T-cell (primary cell): ENCODE results near the gene GRIN3B. TPM values are rescaled to one million over a fixed set of nuclear protein-coding genes. Genes with fewer than 3 reads are reported as not detected.

Experiments used
- ATAC-seq, 4 experiments: fragments of 200-7000 bp in 3 of 4; fragments of 150-1000 bp in 1 of 4; cut with Tn5 transposase; replicated peaks in 1 of 4; 1 replicate in 3 of 4; 2 replicates in 1 of 4; pipeline ENCODE4 v1.10.0; 2021; ENCODE audit warnings: moderate library complexity in 3 of 4, mild to moderate bottlenecking in 2 of 4, moderate number of reproducible peaks in 1 of 4
- CTCF ChIA-PET, 2 donors: fragments of 300-600 bp; sonication (Branson Sonifier 250); formaldehyde crosslinking; loops; one replicate each; lab custom pipeline; 2022; ENCODE audit warnings: antibody characterized with exemption in 2 of 2; lab: Charles Lee
- POLR2A ChIA-PET, 2 donors: fragments of 300-600 bp; sonication (Branson Sonifier 250); formaldehyde crosslinking; loops; one replicate each; lab custom pipeline; 2022; ENCODE audit warnings: antibody characterized with exemption in 2 of 2; lab: Charles Lee
- DNase-seq, 35 experiments: peaks; one replicate each; pipeline versions ENCODE4 v3.0.0 to v3.0.0-alpha.2; 2013 to 2023
- H3K27ac ChIP-seq: one replicate; pipeline ENCODE4 v1.5.1; 2013; ENCODE audit warnings: low read length
- H3K27me3 ChIP-seq, 2 experiments: replicated peaks in 1 of 2; 1 replicate in 1 of 2; 2 replicates in 1 of 2; pipeline versions ENCODE4 v1.6.1 to v1.7.0; 2013; ENCODE audit warnings: low read length in 1 of 2, mixed read lengths in 1 of 2; ENCODE audit not compliant: control insufficient read depth in 2 of 2, insufficient read depth in 2 of 2; ENCODE audit errors: extremely low read depth in 1 of 2
- H3K36me3 ChIP-seq, 2 donors: 1 replicate in 1 of 2; 2 replicates in 1 of 2; pipeline versions ENCODE4 v1.6.1 to v1.7.0; 2013; ENCODE audit warnings: low read length in 1 of 2; ENCODE audit not compliant: control insufficient read depth in 2 of 2, insufficient read depth in 1 of 2; ENCODE audit errors: extremely low read depth in 1 of 2
- H3K4me1 ChIP-seq, 2 experiments: 1 replicate in 1 of 2; 2 replicates in 1 of 2; pipeline versions ENCODE4 v1.6.1 to v1.7.0; 2013; ENCODE audit warnings: low read length in 2 of 2, mixed read lengths in 1 of 2; ENCODE audit not compliant: insufficient read depth in 2 of 2, control insufficient read depth in 1 of 2; ENCODE audit errors: extremely low read depth in 1 of 2
- H3K4me3 ChIP-seq, 2 donors: 1 replicate in 1 of 2; 2 replicates in 1 of 2; pipeline versions ENCODE4 v1.5.1 to v1.7.0; 2013; ENCODE audit warnings: mild to moderate bottlenecking in 2 of 2, low read length in 1 of 2, moderate library complexity in 1 of 2; ENCODE audit not compliant: control insufficient read depth in 1 of 2; ENCODE audit errors: extremely low read depth in 1 of 2
- H3K9me3 ChIP-seq: 2 replicates; pipeline ENCODE4 v1.7.0; 2013
- H3K27ac Mint-ChIP-seq, 2 donors: one replicate each; pipeline ENCODE4 v1.8.0; 2020 to 2021; ENCODE audit warnings: mild to moderate bottlenecking in 2 of 2, mixed read lengths in 2 of 2
- H3K27me3 Mint-ChIP-seq, 2 donors: one replicate each; pipeline ENCODE4 v1.8.0; 2021 to 2022; ENCODE audit warnings: mixed read lengths in 2 of 2
- H3K36me3 Mint-ChIP-seq: one replicate; pipeline ENCODE4 v1.8.0; 2021; ENCODE audit warnings: mixed read lengths
- H3K4me1 Mint-ChIP-seq, 3 donors: one replicate each; pipeline ENCODE4 v1.8.0; 2020 to 2022; ENCODE audit warnings: mixed read lengths in 3 of 3, mild to moderate bottlenecking in 1 of 3
- H3K4me3 Mint-ChIP-seq, 3 donors: one replicate each; pipeline ENCODE4 v1.8.0; 2020 to 2022; ENCODE audit warnings: mild to moderate bottlenecking in 3 of 3, mixed read lengths in 3 of 3, moderate library complexity in 3 of 3
- H3K9me3 Mint-ChIP-seq, 3 donors: one replicate each; pipeline ENCODE4 v1.8.0; 2020 to 2022; ENCODE audit warnings: mixed read lengths in 3 of 3
- WGBS: methylation state at CpG from one replicate; pipeline ENCODE4 v1.1.5; 2013; ENCODE audit warnings: missing lambda C conversion rate; ENCODE audit not compliant: insufficient coverage; 5-methylcytosine and 5-hydroxymethylcytosine counted together
- total RNA-seq, 35 experiments: library from RNA in 6 of 35; stranded (reverse) in 6 of 35; fragments of 120-200 nt in 1 of 35; gene quantifications; one replicate each; pipeline versions ENCODE4 v1.2.1 to v1.2.4 and lab custom pipeline; 2013 to 2026

The GRIN3B gene
- total RNA-seq, 5 donors from 2014 or later (not counting 1 experiment from before 2014, with no cell fraction given): 0.07 to 0.44 (median 0.09) TPM; not detected in 2

DNA sequence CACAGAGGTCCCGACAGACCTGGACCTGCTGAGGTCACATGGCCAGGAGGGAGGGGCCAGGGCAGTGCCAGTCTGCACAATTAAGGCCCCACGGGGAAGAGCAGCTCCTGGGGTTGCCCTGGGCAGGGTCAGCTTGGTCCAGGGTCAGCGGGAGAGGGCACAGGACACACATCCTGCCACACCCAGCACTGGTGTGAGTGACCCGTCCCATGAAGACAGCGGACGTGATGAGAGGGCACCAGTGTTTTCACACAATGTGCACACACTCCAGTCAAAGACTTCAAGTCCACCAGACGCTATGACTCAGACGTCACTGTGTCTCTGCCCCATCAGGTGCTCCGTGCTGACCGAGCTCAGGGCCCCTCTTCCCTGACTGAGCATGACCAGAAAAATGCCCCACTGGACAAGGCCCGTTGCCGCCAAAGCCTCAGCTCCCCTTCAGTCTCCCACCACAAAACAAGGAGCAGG, 16.5 kb downstream of the GRIN3B start:
- Mint-ChIP-seq H3K36me3 (no peaks in the 10 kb centered on the region), H3K9me3 (no peaks in the 10 kb centered on the region), H3K27ac (peak overlapping the region in 1 of 2 donors; percentile 52), H3K27me3 (peaks cover 0 to 2% of the 10 kb centered on the region in 2 donors), H3K4me3 (peak overlapping the region; percentile 13 to 90 (median 31)), H3K4me1 (peaks cover 31 to 54% (median 47%) of the 10 kb centered on the region in 3 donors)
- POLR2A ChIA-PET: interaction anchor here (0.6 to 1.0 kb wide), 2 partner anchors 15 to 211 kb away, joined by 3 to 9 read pairs; no protein-coding TSS in a partner anchor
- Histone ChIP-seq H3K27ac (no peak overlapping the region), H3K4me3 (no peak overlapping the region), H3K9me3 (no peaks in the 10 kb centered on the region), H3K4me1 (peaks cover 10 to 73% of the 10 kb centered on the region in 2 experiments), H3K27me3 (no peaks in the 10 kb centered on the region), H3K36me3 (peaks cover 6 to 32% of the 10 kb centered on the region in 2 donors)
- ATAC-seq: no peak
- WGBS: 80% methylated on average over 12 of the region's 12 CpGs
- CTCF ChIA-PET: interaction anchor here in 1 of 2 donors (0.6 kb wide), 1 partner anchor 14 kb away, joined by 3 read pairs; no protein-coding TSS in a partner anchor
- DNase-seq: no peak

DNA sequence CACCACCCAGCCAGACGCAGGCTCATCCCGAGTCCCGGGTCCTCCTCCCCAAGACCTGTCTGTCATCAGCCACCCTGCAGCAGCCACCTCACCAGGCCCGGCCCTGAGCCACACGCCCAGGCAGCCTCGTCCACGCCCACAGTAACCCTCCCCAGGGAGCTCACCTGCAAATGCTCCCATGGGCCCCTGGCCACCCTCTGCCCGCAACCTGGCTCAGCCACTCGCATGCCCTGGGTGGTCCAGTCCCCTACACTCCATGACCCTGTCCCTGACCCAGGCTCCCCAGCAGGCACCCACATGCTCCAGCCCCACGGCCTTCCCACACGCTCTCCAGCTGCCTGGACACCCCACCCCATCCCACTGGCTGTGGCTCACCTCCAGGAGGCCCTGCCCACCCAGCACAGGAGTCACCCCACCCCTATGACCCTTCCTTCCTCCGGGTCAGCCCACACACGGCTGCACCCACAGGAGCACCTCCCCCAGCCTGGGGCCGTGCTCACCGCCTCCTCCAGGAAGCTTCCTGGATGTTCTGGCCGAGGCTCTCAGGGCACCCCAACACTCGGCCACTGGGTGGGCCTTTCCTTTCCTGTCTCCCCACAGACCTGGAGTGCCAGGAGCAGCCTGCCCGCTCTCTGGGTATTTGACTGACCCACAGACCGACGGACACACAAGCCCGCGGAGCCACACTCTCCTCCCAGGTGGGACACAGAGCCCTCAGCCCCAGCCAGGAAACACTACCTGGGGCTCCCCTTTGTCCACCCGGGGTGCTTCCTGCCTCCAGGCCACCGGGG, 17.1 kb downstream of the GRIN3B start:
- Mint-ChIP-seq H3K9me3 (no peaks in the 10 kb centered on the region), H3K27ac (peak overlapping the region in 1 of 2 donors; percentile 52), H3K27me3 (peaks cover 0 to 2% of the 10 kb centered on the region in 2 donors), H3K36me3 (no peaks in the 10 kb centered on the region), H3K4me3 (peak overlapping the region; percentile 13 to 90 (median 31)), H3K4me1 (peaks cover 34 to 56% (median 49%) of the 10 kb centered on the region in 3 donors)
- no peak overlapping the region for H3K27ac ChIP-seq
- H3K27me3 ChIP-seq: no peaks in the 10 kb centered on the region
- H3K36me3 ChIP-seq: peaks cover 6 to 27% of the 10 kb centered on the region in 2 donors
- WGBS: 74% methylated on average over 23 of the region's 24 CpGs
- H3K4me1 ChIP-seq: peaks cover 10 to 80% of the 10 kb centered on the region in 2 experiments
- no peaks in the 10 kb centered on the region for H3K9me3 ChIP-seq
- ATAC-seq (no peak), DNase-seq (no peak)
- no peak overlapping the region for H3K4me3 ChIP-seq
- CTCF ChIA-PET: interaction anchor here in 1 of 2 donors (0.6 kb wide), 1 partner anchor 15 kb away, joined by 3 read pairs; no protein-coding TSS in a partner anchor
- POLR2A ChIA-PET: interaction anchor here in 1 of 2 donors (1.0 kb wide), 1 partner anchor 16 kb away, joined by 3 read pairs; no protein-coding TSS in a partner anchor

DNA sequence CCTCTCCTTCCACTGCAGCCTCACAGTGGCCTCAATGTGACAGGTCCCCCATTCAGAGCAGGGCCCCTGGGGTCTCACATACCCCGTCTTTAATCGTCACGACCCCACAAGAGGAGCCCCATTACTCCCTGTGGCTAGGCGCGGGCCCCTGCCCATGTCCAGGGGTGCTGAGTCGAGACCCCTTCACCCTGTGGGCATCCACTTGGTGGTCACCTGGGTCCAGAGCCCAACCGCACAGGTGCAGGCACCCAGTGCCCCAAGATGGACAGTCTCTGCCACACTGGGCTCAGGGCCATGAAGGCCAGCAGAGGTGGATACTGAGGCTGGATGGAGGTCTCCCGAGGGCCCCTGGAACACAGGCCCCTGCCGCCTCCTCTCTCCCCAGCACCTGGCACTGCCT, 17.7 kb downstream of the GRIN3B start:
- ATAC-seq (no peak), DNase-seq (no peak)
- peaks cover 6 to 23% of the 10 kb centered on the region in 2 donors for H3K36me3 ChIP-seq
- WGBS: 93% methylated on average over 7 of the region's 9 CpGs
- H3K27ac ChIP-seq: no peak overlapping the region
- Mint-ChIP-seq H3K9me3 (no peaks in the 10 kb centered on the region), H3K27me3 (peaks cover 0 to 2% of the 10 kb centered on the region in 2 donors), H3K27ac (no peak overlapping the region), H3K36me3 (no peaks in the 10 kb centered on the region), H3K4me1 (peaks cover 34 to 56% (median 49%) of the 10 kb centered on the region in 3 donors), H3K4me3 (peak overlapping the region; percentile 13 to 90 (median 89))
- H3K4me3 ChIP-seq: no peak overlapping the region
- peaks cover 10 to 82% of the 10 kb centered on the region in 2 experiments for H3K4me1 ChIP-seq
- ChIA-PET CTCF (no interaction called here), POLR2A (no interaction called here)
- H3K9me3 ChIP-seq: no peaks in the 10 kb centered on the region
- no peaks in the 10 kb centered on the region for H3K27me3 ChIP-seq

DNA sequence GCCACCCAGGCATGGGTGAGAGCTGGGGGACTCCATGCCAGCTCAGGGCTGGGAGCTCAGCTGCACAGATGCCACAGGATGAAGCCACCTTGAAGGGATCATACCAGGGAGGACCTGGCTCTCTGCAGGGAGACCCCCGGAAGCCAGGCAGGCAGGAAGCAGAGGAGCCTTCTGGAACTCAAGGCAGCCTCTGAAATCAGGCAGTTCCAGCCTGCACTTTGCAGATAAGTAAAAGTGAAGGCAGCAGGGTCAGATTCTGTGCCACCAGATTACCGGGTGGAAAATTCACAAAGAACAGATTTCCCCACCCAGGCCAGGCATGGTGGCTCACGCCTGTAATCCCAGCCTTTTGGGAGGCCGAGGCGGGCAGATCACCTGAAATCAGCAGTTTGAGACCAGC, 18.2 kb downstream of the GRIN3B start:
- Mint-ChIP-seq H3K4me3 (peak overlapping the region; percentile 89 to 90 (median 89)), H3K27me3 (peaks cover 0 to 2% of the 10 kb centered on the region in 2 donors), H3K27ac (peak overlapping the region in 1 of 2 donors; percentile 58), H3K36me3 (no peaks in the 10 kb centered on the region), H3K4me1 (peaks cover 34 to 56% (median 49%) of the 10 kb centered on the region in 3 donors), H3K9me3 (no peaks in the 10 kb centered on the region)
- H3K36me3 ChIP-seq: peaks cover 6 to 18% of the 10 kb centered on the region in 2 donors
- POLR2A ChIA-PET: no interaction called here
- H3K27ac ChIP-seq: no peak overlapping the region
- no peak for DNase-seq
- no peaks in the 10 kb centered on the region for H3K9me3 ChIP-seq
- WGBS: 94% methylated on average over 4 of the region's 5 CpGs
- CTCF ChIA-PET: no interaction called here
- ATAC-seq: no peak
- no peaks in the 10 kb centered on the region for H3K27me3 ChIP-seq
- H3K4me1 ChIP-seq: peaks cover 10 to 82% of the 10 kb centered on the region in 2 experiments
- no peak overlapping the region for H3K4me3 ChIP-seq

DNA sequence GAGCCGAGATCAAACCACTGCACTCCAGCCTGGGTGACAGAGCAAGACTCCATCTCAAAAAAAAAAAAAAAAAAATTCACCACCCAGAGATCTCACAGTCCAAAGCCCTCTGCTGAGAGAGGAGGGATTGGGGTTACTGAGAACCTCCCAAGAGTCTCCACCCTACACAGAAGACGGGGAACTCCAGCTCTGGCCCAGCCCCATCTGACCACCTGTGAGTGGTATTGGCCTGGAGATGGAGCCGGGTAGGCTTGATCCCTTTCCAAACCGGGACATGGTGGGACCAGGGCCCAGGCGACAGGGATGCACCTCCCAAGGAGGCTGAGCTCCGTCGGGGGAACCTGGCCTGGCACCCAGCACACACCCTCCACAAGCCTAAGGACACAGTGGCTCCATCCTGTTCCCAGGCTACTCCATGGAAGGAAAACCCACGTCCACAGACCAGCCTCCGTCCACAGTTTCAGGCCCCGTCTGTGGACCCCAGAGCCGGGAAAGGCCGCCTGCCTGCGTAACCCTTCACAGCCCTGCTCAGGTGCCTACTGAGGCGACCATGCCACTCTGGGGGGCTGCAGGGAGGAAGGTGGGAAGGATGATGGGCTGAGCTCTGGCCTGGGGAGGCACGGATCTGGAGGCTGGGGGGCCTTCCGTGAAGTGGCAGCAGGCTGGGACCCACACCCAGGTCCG, 18.9 kb downstream of the GRIN3B start:
- ATAC-seq (no peak), DNase-seq (no peak)
- Mint-ChIP-seq H3K4me3 (peak overlapping the region; percentile 89 to 90 (median 89)), H3K27ac (peak overlapping the region; percentile 39 to 58), H3K9me3 (no peaks in the 10 kb centered on the region), H3K27me3 (peaks cover 0 to 2% of the 10 kb centered on the region in 2 donors), H3K36me3 (no peaks in the 10 kb centered on the region), H3K4me1 (peaks cover 34 to 56% (median 49%) of the 10 kb centered on the region in 3 donors)
- CTCF ChIA-PET: interaction anchor here (0.6 to 0.7 kb wide), 2 partner anchors 15 to 22 kb away, joined by 3 read pairs; no protein-coding TSS in a partner anchor
- H3K27me3 ChIP-seq: no peaks in the 10 kb centered on the region
- peaks cover 10 to 80% of the 10 kb centered on the region in 2 experiments for H3K4me1 ChIP-seq
- WGBS: 77% methylated on average over 10 of the region's 17 CpGs
- H3K9me3 ChIP-seq: no peaks in the 10 kb centered on the region
- POLR2A ChIA-PET: interaction anchor here in 1 of 2 donors (0.9 kb wide), 1 partner anchor 17 kb away, joined by 3 read pairs; no protein-coding TSS in a partner anchor
- H3K36me3 ChIP-seq: peaks cover 0 to 11% of the 10 kb centered on the region in 2 donors
- peak overlapping the region; percentile 80 to 93 for H3K4me3 ChIP-seq
- H3K27ac ChIP-seq: no peak overlapping the region
